Measurements from ENCODE around the gene GNAI2.
"Not testable (repeated sequence)": the region's sequence is repeated elsewhere in the genome, so short reads cannot be mapped to it uniquely, and the experiment has no call there.

The GNAI2 gene

GRCh38 chr3:50266836-50267235, 30.8 kb downstream of the GNAI2 start:
- DNase-seq, result no peak

- DNase-seq, result no peak
Observed at GRCh38 chr3:50267280-50267913, 31.4 kb downstream of the GNAI2 start.

- DNase-seq, result no peak
Observed at GRCh38 chr3:50268276-50268675, 32.3 kb downstream of the GNAI2 start.

GRCh38 chr3:50268703-50269451, 32.9 kb downstream of the GNAI2 start, which contains the start of gene SEMA3B:
Gene SEMA3B (plus strand): TSS chr3:50269147. CDS start chr3:50269241, 94 bp downstream.
- no peak for DNase-seq

DNA sequence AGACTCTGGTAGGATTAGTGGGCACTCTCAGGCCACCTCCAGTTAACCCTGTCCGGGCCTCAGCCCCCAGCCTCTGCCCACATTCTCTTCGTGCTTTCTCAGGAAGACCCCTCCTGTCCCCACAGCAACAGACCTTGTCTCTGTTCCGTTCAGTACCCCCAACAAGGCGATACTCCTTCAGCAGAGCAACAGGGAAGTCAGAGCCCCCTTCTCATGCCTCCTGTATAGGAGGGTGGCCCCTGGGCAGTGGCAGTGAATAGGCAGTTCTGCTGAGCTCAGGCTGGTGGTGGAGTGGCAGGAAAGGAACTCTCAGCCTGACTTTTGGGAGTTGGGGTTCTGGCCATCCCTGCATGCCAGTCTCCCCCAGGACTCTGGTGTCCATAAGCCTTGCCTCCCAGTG, 33.5 kb downstream of the GNAI2 start:
- DNase-seq, result no peak

- no peak for DNase-seq
Observed at GRCh38 chr3:50269977-50270413, 34.0 kb downstream of the GNAI2 start.

DNA sequence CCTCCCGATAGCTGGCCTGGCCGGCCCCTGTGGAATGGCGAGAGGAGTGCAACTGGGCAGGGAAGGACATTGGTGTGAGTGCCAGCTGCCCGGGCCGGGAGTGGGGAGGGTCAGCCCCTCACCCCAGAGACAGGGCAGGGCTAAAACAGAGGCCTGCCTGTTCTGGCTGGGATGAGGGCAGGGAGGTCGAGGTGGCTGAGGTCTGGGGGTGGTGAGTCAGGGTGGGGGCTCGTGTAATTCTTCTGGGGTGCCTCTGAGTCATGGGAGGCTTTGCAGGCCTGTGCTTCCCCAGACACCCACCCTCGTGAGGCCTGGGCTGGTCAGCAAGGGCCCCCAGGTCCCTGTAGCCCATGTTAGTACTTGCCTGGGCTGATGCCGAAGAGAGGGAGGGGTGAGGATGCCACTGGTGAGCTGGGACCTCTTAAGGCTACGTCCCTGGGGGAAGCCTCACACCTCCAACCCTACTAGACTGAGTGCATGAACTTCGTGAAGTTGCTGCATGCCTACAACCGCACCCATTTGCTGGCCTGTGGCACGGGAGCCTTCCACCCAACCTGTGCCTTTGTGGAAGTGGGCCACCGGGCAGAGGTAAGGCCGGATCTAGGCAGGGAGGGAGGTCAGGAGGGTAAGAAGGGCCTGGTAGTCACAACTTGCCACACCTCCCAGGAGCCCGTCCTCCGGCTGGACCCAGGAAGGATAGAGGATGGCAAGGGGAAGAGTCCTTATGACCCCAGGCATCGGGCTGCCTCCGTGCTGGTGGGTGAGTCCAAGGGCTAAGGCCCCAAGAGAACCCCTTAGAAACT, 34.6 kb downstream of the GNAI2 start:
- no peak for DNase-seq

DNA sequence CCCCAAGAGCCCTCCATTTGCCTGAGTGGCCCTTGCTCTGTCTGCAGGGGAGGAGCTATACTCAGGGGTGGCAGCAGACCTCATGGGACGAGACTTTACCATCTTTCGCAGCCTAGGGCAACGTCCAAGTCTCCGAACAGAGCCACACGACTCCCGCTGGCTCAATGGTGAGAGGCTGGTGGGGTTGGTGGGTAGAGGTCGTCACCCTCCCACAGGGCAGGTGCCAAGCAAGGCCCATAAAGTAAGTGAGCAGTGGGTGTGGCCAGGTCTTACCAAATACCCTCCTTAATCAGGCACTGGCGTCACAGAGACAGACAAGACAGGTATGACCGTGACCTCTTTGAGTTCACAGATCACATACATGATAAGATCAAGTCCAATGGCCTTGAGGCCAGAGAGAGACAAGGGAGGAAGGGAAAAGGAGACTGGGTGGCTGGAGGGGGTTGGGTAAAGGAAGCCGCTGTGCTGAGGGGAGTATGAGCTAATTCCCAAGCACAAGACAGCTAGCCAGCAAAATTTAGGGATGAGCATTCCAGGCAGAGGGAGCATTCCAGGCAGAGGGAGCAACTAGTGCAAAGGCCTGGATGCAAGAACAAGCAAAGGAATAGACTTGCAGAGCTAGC, 35.4 kb downstream of the GNAI2 start:
- no peak for DNase-seq

DNA sequence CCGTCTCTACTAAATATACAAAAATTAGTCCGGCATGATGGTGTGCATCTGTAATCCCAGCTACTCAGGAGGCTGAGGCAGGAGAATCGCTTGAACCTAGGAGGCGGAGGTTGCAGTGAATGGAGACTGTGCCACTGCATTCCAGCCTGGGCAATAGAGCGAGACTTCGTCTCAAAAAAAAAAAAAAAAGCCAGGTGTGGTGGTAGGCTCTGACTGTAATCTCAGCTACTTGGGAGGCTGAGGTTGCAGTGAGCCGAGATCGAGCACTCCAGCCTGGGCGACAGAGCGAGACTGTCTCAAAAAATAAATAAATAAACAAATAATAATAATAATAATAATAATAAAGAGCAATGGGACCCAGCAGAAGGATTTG, 36.5 kb downstream of the GNAI2 start:
- not testable (repeated sequence) for DNase-seq

- peak; percentile 100 for DNase-seq
Observed at GRCh38 chr3:50272911-50273688, 37.1 kb downstream of the GNAI2 start.

GRCh38 chr3:50273689-50274065, 37.7 kb downstream of the GNAI2 start:
- DNase-seq, result no peak

- peak; percentile 99 for DNase-seq
Observed at GRCh38 chr3:50274371-50275104, 38.5 kb downstream of the GNAI2 start.

- DNase-seq, result no peak
Observed at GRCh38 chr3:50275141-50275995, 39.4 kb downstream of the GNAI2 start.

- no peak for DNase-seq
Observed at GRCh38 chr3:50275996-50276761, 40.2 kb downstream of the GNAI2 start.

DNA sequence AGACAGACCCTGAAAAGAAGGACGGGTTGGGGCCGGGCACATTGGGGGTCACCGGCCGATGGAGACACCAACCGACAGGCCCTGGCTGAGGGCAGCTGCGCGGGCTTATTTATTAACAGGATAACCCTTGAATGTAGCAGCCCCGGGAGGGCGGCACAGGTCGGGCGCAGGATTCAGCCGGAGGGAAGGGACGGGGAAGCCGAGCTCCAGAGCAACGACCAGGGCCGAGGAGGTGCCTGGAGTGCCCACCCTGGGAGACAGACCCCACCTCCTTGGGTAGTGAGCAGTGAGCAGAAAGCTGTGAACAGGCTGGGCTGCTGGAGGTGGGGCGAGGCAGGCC, 40.7 kb downstream of the GNAI2 start:
- no peak for DNase-seq

GRCh38 chr3:50278123-50278879, 42.3 kb downstream of the GNAI2 start:
- no peak for DNase-seq

- DNase-seq, result no peak
Observed at GRCh38 chr3:50278880-50279224, 42.8 kb downstream of the GNAI2 start, which contains the start of gene LSMEM2. Gene LSMEM2 (plus strand): TSS chr3:50279087. CDS start chr3:50279114, 27 bp downstream.

DNA sequence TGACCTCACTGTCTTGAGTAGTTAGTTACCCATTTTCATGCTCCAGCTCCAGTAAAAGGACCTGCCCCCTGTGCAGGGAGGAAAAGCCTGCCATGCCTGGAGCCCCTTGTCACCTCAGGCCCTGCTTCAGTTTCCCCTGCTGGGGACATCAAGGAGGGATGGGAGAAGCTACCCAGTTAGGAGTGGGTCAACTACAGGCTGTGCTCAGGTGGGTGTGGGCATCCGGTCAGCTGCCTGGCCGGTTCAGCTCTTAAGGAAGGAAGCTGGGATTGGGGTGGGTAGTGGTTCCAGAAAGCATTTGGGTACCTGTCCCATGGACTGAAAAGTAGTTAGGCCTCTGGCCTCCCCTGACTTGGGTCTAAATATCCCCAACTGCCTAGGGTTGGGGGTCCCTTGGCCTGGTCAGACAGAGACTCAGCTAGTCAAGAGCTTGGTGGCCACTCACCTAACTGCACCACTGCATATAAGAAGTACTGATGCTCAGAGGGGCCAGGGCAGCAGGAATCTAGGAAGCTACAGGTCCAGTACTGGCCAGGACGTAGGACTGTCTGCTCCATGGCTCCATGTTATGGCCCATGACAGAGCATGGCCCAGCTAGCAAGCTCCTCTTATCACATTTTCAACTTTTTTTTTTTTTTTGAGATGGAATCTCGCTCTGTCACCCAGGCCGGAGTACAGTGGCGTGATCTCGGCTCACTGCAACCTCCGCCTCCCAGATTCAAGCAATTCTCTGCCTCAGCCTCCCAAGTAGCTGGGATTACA, 43.4 kb downstream of the GNAI2 start:
- DNase-seq, result no peak

Data from 8988T (cell line).